Heart left ventricle (tissue), 13 donors: Measurements from ENCODE around the gene PLEKHM3.

Experiments
- CTCF ChIP-seq, 12 donors: fragments of 200-600 bp; sonication (generic) in 4 of 12; IDR thresholded peaks; one replicate each; pipeline versions ENCODE4 v1.5.0 to v1.8.0; 2018 to 2022; ENCODE audit warnings: antibody characterized with exemption in 12 of 12, mild to moderate bottlenecking in 5 of 12
- POLR2A ChIP-seq, 2 donors: fragments of 450-650 bp; IDR thresholded peaks; one replicate each; pipeline ENCODE4 v1.6.1; 2017; ENCODE audit warnings: antibody characterized with exemption in 2 of 2, mild to moderate bottlenecking in 2 of 2, moderate library complexity in 2 of 2
- donor health status: ischemic (EF 13 %, LVEDD 7.1; RV severe dilation, severe dysfunction).
- donor health status: DM: no; HTN: yes; CAD: no.
- donor health status: DM: no; HTN: no; CAD: no.
- donor health status: ischemic (EF 25% LVEDD 6.9; RV normal size, moderate dysfunction).
- donor health status: ischemic (EF 25% LVEDD 5.7; RV mildly dilated, moderate dysfunction).
- donor health status: ischemic (EF 35%, LVEDD 5.7; RV mildly dilated, moderate dysfunction).
- donor health status: nonischemic (EF 11% LVEDD 7.7; RV severe dilation, severe dysfunction).
- donor health status: DM: yes; HTN: yes; CAD: no.
- donor health status: PGD.
- donor health status: ischemic (EF 29% LVEDD 5.4; RV normal size, mild dysfunction).
- donor health status: nonischemic (EF 23%, LVEDD 6.1; RV moderate dilation, normal function).

- TF ChIP-seq CTCF (IDR thresholded peaks at IDR 0.05) (no peak), POLR2A (IDR thresholded peaks at IDR 0.05) (no peak)
Measured at GRCh38 chr2:207975921-207976320, 49.4 kb downstream of the PLEKHM3 start.
